ENCODE results near the gene SPDYE16.
"Not testable (repeated sequence)": the region's sequence is repeated elsewhere in the genome, so short reads cannot be mapped to it uniquely, and the experiment has no call there.

The SPDYE16 gene

GRCh38 chr7:76503244-76503643 lies 39.9 kb downstream of the SPDYE16 start:
- DNase-seq: not testable (repeated sequence)

- DNase-seq: not testable (repeated sequence)
These were observed 40.3 kb downstream of the SPDYE16 start for GRCh38 chr7:76502836-76503235.

- DNase-seq: not testable (repeated sequence)
These were observed 40.9 kb downstream of the SPDYE16 start for GRCh38 chr7:76502224-76502623.

GRCh38 chr7:76499924-76500241 lies 43.2 kb downstream of the SPDYE16 start:
- not testable (repeated sequence) for DNase-seq

GRCh38 chr7:76499201-76499923 lies 43.7 kb downstream of the SPDYE16 start:
- DNase-seq: not testable (repeated sequence)

- not testable (repeated sequence) for DNase-seq
These were observed 44.4 kb downstream of the SPDYE16 start for GRCh38 chr7:76498583-76499200.

- not testable (repeated sequence) for DNase-seq
These were observed 45.0 kb downstream of the SPDYE16 start for GRCh38 chr7:76497918-76498582.

- DNase-seq: not testable (repeated sequence)
These were observed 47.4 kb downstream of the SPDYE16 start for GRCh38 chr7:76495717-76496116.

GRCh38 chr7:76492139-76492538 lies 51.0 kb downstream of the SPDYE16 start:
- DNase-seq: not testable (repeated sequence)

GRCh38 chr7:76487969-76488368 lies 55.1 kb downstream of the SPDYE16 start:
- DNase-seq: not testable (repeated sequence)

- DNase-seq: peak; percentile 37
These were observed 56.5 kb downstream of the SPDYE16 start for GRCh38 chr7:76486618-76487017.

- DNase-seq: not testable (repeated sequence)
These were observed 57.1 kb downstream of the SPDYE16 start for GRCh38 chr7:76485822-76486610.

- DNase-seq: not testable (repeated sequence)
These were observed 58.6 kb downstream of the SPDYE16 start for GRCh38 chr7:76484456-76484855.

GRCh38 chr7:76483081-76483480 lies 60.0 kb downstream of the SPDYE16 start:
- not testable (repeated sequence) for DNase-seq

GRCh38 chr7:76482660-76483059 lies 60.4 kb downstream of the SPDYE16 start:
- not testable (repeated sequence) for DNase-seq
